Bronchial smooth muscle cell (primary cell): ENCODE data around the gene ECSIT. TPM values are rescaled to one million over a fixed set of nuclear protein-coding genes. Genes with fewer than 3 reads are reported as not detected.

ENCODE experiments used
- total RNA-seq: library from RNA; depleted of rRNA; stranded (reverse); fragments of >200 nt; gene quantifications from 2 replicates; pipeline ENCODE4 v1.2.1, GENCODE V29; 2014

Gene ECSIT
- 29.6 and 71.3 TPM in 2 replicates for total RNA-seq

GRCh38 chr19:11528551-11529341, at the start of gene ECSIT:
ECSIT (minus strand) TSS chr19:11529134; CDS start chr19:11519170, 9,964 bp downstream.

GRCh38 chr19:11577451-11578257, 48.7 kb upstream of the ECSIT start, which contains the start of gene ACP5:
ACP5 (minus strand) TSS chr19:11577645; CDS start chr19:11577317, 328 bp downstream.

GRCh38 chr19:11558881-11559828, 30.2 kb upstream of the ECSIT start, which contains the start of gene ELOF1:
ELOF1 (minus strand) TSS chr19:11559230; CDS start chr19:11554347, 4,883 bp downstream.

GRCh38 chr19:11538232-11539036, 9.5 kb upstream of the ECSIT start, which contains the start of gene CNN1:
CNN1 (plus strand) TSS chr19:11538851; CDS start chr19:11538928, 77 bp downstream.

GRCh38 chr19:11505504-11506100, 23.3 kb downstream of the ECSIT start, which contains the start of gene ZNF653:
ZNF653 (minus strand) TSS chr19:11505839; CDS start chr19:11505786, 53 bp downstream.

GRCh38 chr19:11480715-11481533, 48.0 kb downstream of the ECSIT start, which contains the start of gene ELAVL3:
ELAVL3 (minus strand) TSS chr19:11481046; CDS start chr19:11480608, 438 bp downstream.

Other genes with a start within 250 kb of the ECSIT start
- gene TSPAN16, start 233.0 kb downstream of the ECSIT start, total RNA-seq, result not detected in 2 replicates
- 12.0 and 24.0 TPM in 2 replicates for gene RAB3D, start 189.5 kb downstream of the ECSIT start, total RNA-seq
- gene TMEM205, start 182.9 kb downstream of the ECSIT start, total RNA-seq, result 64.7 and 88.6 TPM in 2 replicates
- gene CCDC159, start 182.6 kb downstream of the ECSIT start, total RNA-seq, result 8.5 and 9.7 TPM in 2 replicates
- 5.8 TPM in 2 replicates for gene PLPPR2, start 173.7 kb downstream of the ECSIT start, total RNA-seq
- 0.09 and 0.47 TPM in 2 replicates for gene SWSAP1, start 154.5 kb downstream of the ECSIT start, total RNA-seq
- gene EPOR, start 144.8 kb downstream of the ECSIT start, total RNA-seq, result 3.3 and 5.6 TPM in 2 replicates
- gene RGL3, start 109.8 kb downstream of the ECSIT start, total RNA-seq, result 2.7 and 4.4 TPM in 2 replicates
- gene ODAD3, start 94.0 kb downstream of the ECSIT start, total RNA-seq, result 0.79 and 1.0 TPM in 2 replicates
- gene PRKCSH, start 93.5 kb downstream of the ECSIT start, total RNA-seq, result 116 and 121 TPM in 2 replicates
- under 0.01 TPM in 1 of 2 replicates, not detected in the other for gene ELAVL3, start 48.1 kb downstream of the ECSIT start, total RNA-seq
- 4.6 and 4.9 TPM in 2 replicates for gene ZNF653, start 23.3 kb downstream of the ECSIT start, total RNA-seq
- gene CNN1, start 9.7 kb upstream of the ECSIT start, total RNA-seq, result 5.5 and 8.2 TPM in 2 replicates
- gene ELOF1, start 30.1 kb upstream of the ECSIT start, total RNA-seq, result 25.7 and 25.8 TPM in 2 replicates
- 0.34 and 0.95 TPM in 2 replicates for gene ACP5, start 48.5 kb upstream of the ECSIT start, total RNA-seq
- 15.3 and 17.3 TPM in 2 replicates for gene ZNF627, start 68.3 kb upstream of the ECSIT start, total RNA-seq
- gene ZNF823, start 209.8 kb upstream of the ECSIT start, total RNA-seq, result 2.8 and 5.2 TPM in 2 replicates
- gene ZNF441, start 237.9 kb upstream of the ECSIT start, total RNA-seq, result 12.8 and 13.4 TPM in 2 replicates